ENCODE results near the gene MAPK7.

GRCh38 chr17:19403021-19403420, 24.7 kb downstream of the MAPK7 start:
- TF ChIP-seq, protein P1, sequence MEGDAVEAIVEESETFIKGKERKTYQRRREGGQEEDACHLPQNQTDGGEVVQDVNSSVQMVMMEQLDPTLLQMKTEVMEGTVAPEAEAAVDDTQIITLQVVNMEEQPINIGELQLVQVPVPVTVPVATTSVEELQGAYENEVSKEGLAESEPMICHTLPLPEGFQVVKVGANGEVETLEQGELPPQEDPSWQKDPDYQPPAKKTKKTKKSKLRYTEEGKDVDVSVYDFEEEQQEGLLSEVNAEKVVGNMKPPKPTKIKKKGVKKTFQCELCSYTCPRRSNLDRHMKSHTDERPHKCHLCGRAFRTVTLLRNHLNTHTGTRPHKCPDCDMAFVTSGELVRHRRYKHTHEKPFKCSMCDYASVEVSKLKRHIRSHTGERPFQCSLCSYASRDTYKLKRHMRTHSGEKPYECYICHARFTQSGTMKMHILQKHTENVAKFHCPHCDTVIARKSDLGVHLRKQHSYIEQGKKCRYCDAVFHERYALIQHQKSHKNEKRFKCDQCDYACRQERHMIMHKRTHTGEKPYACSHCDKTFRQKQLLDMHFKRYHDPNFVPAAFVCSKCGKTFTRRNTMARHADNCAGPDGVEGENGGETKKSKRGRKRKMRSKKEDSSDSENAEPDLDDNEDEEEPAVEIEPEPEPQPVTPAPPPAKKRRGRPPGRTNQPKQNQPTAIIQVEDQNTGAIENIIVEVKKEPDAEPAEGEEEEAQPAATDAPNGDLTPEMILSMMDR (IDR thresholded peaks at IDR 0.05), result no peak
- TF ChIP-seq ZFX (IDR thresholded peaks at IDR 0.05; ENCODE audit: borderline replicate concordance), result no peak
